K562 (cell line): Measurements from ENCODE around the gene UBN2. TPM values are rescaled to one million over a fixed set of nuclear protein-coding genes. Genes with fewer than 3 reads are reported as not detected.
A peak's percentile ranks its signal among the peaks of the same experiment; 100 is the strongest.

Experiments used
- CHD4 ChIP-seq: fragments of 200-600 bp; sonication (generic); IDR thresholded peaks from 3 replicates; pipeline ENCODE4 v1.6.1; 2012; ENCODE audit warnings: low read depth, mild to moderate bottlenecking, mixed read lengths, low read length, inconsistent platforms; ENCODE audit not compliant: insufficient read depth, insufficient replicate concordance, poor library complexity, severe bottlenecking
- COPS2 ChIP-seq: fragments of 450-650 bp; conservative IDR thresholded peaks from 2 replicates; pipeline ENCODE4 v1.6.1; 2016; ENCODE audit warnings: mild to moderate bottlenecking, moderate library complexity
- FOXK2 ChIP-seq, 2 experiments: fragments of 450-650 bp; IDR thresholded peaks in 1 of 2; conservative IDR thresholded peaks in 1 of 2; 2 replicates each; pipeline ENCODE4 v1.6.1; 2016; ENCODE audit warnings: low read depth in 2 of 2, mild to moderate bottlenecking in 1 of 2
- FOXM1 ChIP-seq, 2 experiments: fragments of 450-650 bp in 1 of 2; sonication (generic) in 1 of 2; formaldehyde crosslinking in 1 of 2; IDR thresholded peaks; 2 replicates each; pipeline versions ENCODE4 v1.6.1 to v1.9.0; 2017 to 2022; ENCODE audit warnings: low read depth in 2 of 2, mild to moderate bottlenecking in 2 of 2, missing genetic modification reagents in 1 of 2, moderate library complexity in 1 of 2
- GABPA ChIP-seq: fragments of 200-800 bp; sonication (Bioruptor generic); conservative IDR thresholded peaks from 2 replicates; pipeline ENCODE4 v1.6.1; 2016; ENCODE audit warnings: low read depth, missing genetic modification characterization, missing compliant biosample characterization
- MEIS2 ChIP-seq: fragments of 450-650 bp; IDR thresholded peaks from 2 replicates; pipeline ENCODE4 v1.6.1; 2014; ENCODE audit warnings: mild to moderate bottlenecking; ENCODE audit not compliant: partially characterized antibody
- NFE2 ChIP-seq: IDR thresholded peaks from 2 replicates; pipeline ENCODE4 v1.6.1; 2014; ENCODE audit warnings: antibody characterized with exemption, low read depth
- NFIX ChIP-seq: fragments of 250-450 bp; sonication (Bioruptor Pico); IDR thresholded peaks from 2 replicates; pipeline ENCODE4 v1.4.0; 2020; ENCODE audit warnings: low read depth, mild to moderate bottlenecking, moderate library complexity
- RBM25 ChIP-seq: fragments of 200-400 bp; formaldehyde crosslinking; IDR thresholded peaks from 2 replicates; pipeline ENCODE4 v1.6.1; 2018; ENCODE audit warnings: low read length, low read depth, moderate library complexity; ENCODE audit not compliant: severe bottlenecking
- SMAD4 ChIP-seq: fragments of 250-450 bp; sonication (Bioruptor Pico); conservative IDR thresholded peaks from 2 replicates; pipeline ENCODE4 v1.8.0; 2021; ENCODE audit warnings: inconsistent platforms, mild to moderate bottlenecking, moderate library complexity
- SMARCA5 ChIP-seq: fragments of 450-650 bp; IDR thresholded peaks from 2 replicates; pipeline ENCODE4 v1.6.1; 2016
- ZBTB8A ChIP-seq: fragments of 450-650 bp; IDR thresholded peaks from 2 replicates; pipeline ENCODE4 v1.6.1; 2018; ENCODE audit warnings: mild to moderate bottlenecking, moderate library complexity; ENCODE audit not compliant: partially characterized antibody
- ZNF12 ChIP-seq: sonication (generic); formaldehyde crosslinking; IDR thresholded peaks from 2 replicates; pipeline ENCODE4 v1.4.0; 2020; ENCODE audit warnings: mild to moderate bottlenecking, missing genetic modification reagents
- ZNF384 ChIP-seq: IDR thresholded peaks from 2 replicates; pipeline ENCODE4 v1.6.1; 2012; ENCODE audit warnings: low read depth, low read length, improper control_type of control experiment
- ZNF785 ChIP-seq: fragments of 250-450 bp; sonication (Bioruptor Pico); IDR thresholded peaks from 2 replicates; pipeline ENCODE4 v1.4.0; 2020; ENCODE audit warnings: mild to moderate bottlenecking
- polyA plus RNA-seq, 8 experiments: library from polyadenylated mRNA; depleted of rRNA in 4 of 8; stranded (reverse) in 5 of 8; unstranded in 3 of 8; fragments of >200 nt; fragmentation: Nextera tagmentation in 2 of 8; fragmentation: Illumina TruSeq in 1 of 8; extraction: Ambion mirVana in 2 of 8; extraction: Trizol in 1 of 8; gene quantifications; 2 replicates each; pipeline versions ENCODE4 v1.2.1 to v1.2.3, GENCODE V29; 2011 to 2014; ENCODE audit warnings: inconsistent platforms in 1 of 8, missing spikeins in 1 of 8
- total RNA-seq, 7 experiments: library from RNA; depleted of rRNA in 6 of 7; stranded (reverse); fragments of >200 nt in 6 of 7; fragmentation: Illumina TruSeq in 2 of 7; extraction: Trizol in 2 of 7; gene quantifications; 2 replicates each; pipeline versions ENCODE4 v1.2.1 to v1.2.3, GENCODE V29; 2011 to 2021; ENCODE audit warnings: low replicate concordance in 1 of 7
- TF ChIP-seq, protein P1 (sequence below): fragments of 450-650 bp; IDR thresholded peaks from 2 replicates; pipeline ENCODE4 v1.7.0; 2016; ENCODE audit warnings: borderline replicate concordance
- TF ChIP-seq, protein P2 (sequence below): fragments of 250-450 bp; sonication (Bioruptor Pico); IDR thresholded peaks from 2 replicates; pipeline ENCODE4 v1.4.0; 2020
- TF ChIP-seq, protein P3 (sequence below): sonication (generic); formaldehyde crosslinking; IDR thresholded peaks from 2 replicates; pipeline ENCODE4 v1.8.1; 2023; ENCODE audit warnings: mild to moderate bottlenecking, missing genetic modification reagents
- TF ChIP-seq, protein P4 (sequence below), 2 experiments: fragments of 250-450 bp in 1 of 2; fragments of 450-650 bp in 1 of 2; sonication (Bioruptor Pico) in 1 of 2; IDR thresholded peaks; 2 replicates each; pipeline versions ENCODE4 v1.6.1 to v1.8.0; 2016 to 2021; ENCODE audit warnings: mild to moderate bottlenecking in 2 of 2, moderate library complexity in 2 of 2, missing compliant biosample characterization in 1 of 2, missing genetic modification characterization in 1 of 2
- TF ChIP-seq, protein P5 (sequence below): sonication (generic); formaldehyde crosslinking; IDR thresholded peaks from 2 replicates; pipeline ENCODE4 v1.8.0; 2022; ENCODE audit warnings: mild to moderate bottlenecking, missing genetic modification reagents

The UBN2 gene
- total and polyA plus RNA-seq, 9 of the 15 experiments (the other 6 are each of a cell fraction or from before 2014, with no cell fraction given) = 1.2 to 19.5 (median 9.9) TPM

DNA sequence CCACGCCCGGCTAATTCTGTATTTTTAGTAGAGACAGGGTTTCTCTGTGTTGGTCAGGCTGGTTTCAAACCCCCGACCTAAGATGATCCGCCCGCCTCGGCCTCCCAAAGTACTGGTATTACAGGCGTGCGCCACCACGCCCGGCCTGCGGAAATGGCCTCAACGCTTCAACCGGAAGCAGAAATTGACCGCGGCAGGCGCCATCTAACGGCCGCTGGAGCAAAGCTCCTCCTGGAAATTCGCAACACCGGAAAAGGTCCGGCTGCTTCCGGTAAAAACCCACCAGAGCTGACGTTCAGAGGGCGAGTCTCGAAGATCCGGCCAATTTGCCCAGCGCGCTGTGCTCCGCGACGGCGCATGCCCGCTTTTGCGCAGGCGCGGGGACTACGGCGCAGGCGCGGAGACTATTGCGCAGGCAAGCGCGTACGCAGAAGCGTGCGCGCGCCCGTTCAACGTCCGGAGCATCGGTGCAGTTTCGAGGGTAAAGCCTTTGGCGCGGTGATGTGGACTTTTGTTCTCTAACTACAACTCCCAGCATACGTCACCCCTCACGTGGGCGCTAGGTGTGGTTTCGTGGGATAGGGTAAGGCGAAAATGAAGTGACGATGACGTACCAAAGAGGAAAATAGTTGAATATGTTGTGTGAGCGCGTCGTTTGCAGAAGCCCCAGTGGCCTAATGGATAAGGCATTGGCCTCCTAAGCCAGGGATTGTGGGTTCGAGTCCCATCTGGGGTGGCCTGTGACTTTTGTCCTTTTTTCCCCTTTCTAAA is 109.2 kb downstream of the UBN2 start (continued):
- no peak for TF ChIP-seq CHD4
- TF ChIP-seq NFIX (CRISPR knock-in tag) = no peak
- TF ChIP-seq, protein P1, sequence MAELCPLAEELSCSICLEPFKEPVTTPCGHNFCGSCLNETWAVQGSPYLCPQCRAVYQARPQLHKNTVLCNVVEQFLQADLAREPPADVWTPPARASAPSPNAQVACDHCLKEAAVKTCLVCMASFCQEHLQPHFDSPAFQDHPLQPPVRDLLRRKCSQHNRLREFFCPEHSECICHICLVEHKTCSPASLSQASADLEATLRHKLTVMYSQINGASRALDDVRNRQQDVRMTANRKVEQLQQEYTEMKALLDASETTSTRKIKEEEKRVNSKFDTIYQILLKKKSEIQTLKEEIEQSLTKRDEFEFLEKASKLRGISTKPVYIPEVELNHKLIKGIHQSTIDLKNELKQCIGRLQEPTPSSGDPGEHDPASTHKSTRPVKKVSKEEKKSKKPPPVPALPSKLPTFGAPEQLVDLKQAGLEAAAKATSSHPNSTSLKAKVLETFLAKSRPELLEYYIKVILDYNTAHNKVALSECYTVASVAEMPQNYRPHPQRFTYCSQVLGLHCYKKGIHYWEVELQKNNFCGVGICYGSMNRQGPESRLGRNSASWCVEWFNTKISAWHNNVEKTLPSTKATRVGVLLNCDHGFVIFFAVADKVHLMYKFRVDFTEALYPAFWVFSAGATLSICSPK = peak; percentile 97; the same call in 1 of the 2 replicates
- peak; percentile 54 for TF ChIP-seq NFE2
- TF ChIP-seq, protein P2, sequence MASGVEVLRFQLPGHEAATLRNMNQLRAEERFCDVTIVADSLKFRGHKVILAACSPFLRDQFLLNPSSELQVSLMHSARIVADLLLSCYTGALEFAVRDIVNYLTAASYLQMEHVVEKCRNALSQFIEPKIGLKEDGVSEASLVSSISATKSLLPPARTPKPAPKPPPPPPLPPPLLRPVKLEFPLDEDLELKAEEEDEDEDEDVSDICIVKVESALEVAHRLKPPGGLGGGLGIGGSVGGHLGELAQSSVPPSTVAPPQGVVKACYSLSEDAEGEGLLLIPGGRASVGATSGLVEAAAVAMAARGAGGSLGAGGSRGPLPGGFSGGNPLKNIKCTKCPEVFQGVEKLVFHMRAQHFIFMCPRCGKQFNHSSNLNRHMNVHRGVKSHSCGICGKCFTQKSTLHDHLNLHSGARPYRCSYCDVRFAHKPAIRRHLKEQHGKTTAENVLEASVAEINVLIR (CRISPR knock-in tag) = peak; percentile 88
- TF ChIP-seq ZNF785 (CRISPR knock-in tag) = no peak
- TF ChIP-seq ZNF384 = peak; percentile 67; the same call in 1 of the 2 replicates
- peak; percentile 81 for TF ChIP-seq FOXM1 (IDR thresholded peaks at IDR 0.05; ENCODE audit: low read depth)
- 0 out of 2 replicates have a peak, but pooled peaks have one; percentile 88 for TF ChIP-seq FOXM1 (CRISPR knock-in tag; IDR thresholded peaks at IDR 0.05; ENCODE audit: low read depth)
- peak; percentile 99 for TF ChIP-seq GABPA
- TF ChIP-seq, protein P3, sequence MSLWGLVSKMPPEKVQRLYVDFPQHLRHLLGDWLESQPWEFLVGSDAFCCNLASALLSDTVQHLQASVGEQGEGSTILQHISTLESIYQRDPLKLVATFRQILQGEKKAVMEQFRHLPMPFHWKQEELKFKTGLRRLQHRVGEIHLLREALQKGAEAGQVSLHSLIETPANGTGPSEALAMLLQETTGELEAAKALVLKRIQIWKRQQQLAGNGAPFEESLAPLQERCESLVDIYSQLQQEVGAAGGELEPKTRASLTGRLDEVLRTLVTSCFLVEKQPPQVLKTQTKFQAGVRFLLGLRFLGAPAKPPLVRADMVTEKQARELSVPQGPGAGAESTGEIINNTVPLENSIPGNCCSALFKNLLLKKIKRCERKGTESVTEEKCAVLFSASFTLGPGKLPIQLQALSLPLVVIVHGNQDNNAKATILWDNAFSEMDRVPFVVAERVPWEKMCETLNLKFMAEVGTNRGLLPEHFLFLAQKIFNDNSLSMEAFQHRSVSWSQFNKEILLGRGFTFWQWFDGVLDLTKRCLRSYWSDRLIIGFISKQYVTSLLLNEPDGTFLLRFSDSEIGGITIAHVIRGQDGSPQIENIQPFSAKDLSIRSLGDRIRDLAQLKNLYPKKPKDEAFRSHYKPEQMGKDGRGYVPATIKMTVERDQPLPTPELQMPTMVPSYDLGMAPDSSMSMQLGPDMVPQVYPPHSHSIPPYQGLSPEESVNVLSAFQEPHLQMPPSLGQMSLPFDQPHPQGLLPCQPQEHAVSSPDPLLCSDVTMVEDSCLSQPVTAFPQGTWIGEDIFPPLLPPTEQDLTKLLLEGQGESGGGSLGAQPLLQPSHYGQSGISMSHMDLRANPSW (CRISPR knock-in tag) = peak; percentile 89
- TF ChIP-seq ZNF12 (CRISPR knock-in tag) = peak; percentile 82
- TF ChIP-seq, protein P4, sequence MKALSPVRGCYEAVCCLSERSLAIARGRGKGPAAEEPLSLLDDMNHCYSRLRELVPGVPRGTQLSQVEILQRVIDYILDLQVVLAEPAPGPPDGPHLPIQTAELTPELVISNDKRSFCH (CRISPR knock-in tag; IDR thresholded peaks at IDR 0.05) = no peak
- TF ChIP-seq, protein P4 (tag; IDR thresholded peaks at IDR 0.05) = peak; percentile 57; the same call in 1 of the 2 replicates
- peak; percentile 92 for TF ChIP-seq SMAD4
- peak; percentile 99 for TF ChIP-seq MEIS2
- peak; percentile 70 to 90 for TF ChIP-seq FOXK2 (conservative IDR thresholded peaks at IDR 0.05 in 1 of 2, IDR thresholded peaks at IDR 0.05 in 1 of 2; ENCODE audit: low read depth in 2 of 2)
- TF ChIP-seq ZBTB8A = peak; percentile 98
- TF ChIP-seq SMARCA5 = peak; percentile 99
- TF ChIP-seq, protein P5, sequence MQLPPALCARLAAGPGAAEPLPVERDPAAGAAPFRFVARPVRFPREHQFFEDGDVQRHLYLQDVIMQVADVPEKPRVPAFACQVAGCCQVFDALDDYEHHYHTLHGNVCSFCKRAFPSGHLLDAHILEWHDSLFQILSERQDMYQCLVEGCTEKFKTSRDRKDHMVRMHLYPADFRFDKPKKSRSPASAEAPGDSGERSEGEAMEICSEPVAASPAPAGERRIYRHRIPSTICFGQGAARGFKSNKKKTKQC (CRISPR knock-in tag) = peak; percentile 99
- no peak for TF ChIP-seq COPS2
- TF ChIP-seq RBM25 = peak; percentile 86
